Skeletal muscle tissue (tissue), 4 donors: Measurements from ENCODE around the gene SUSD6. TPM values are rescaled to one million over a fixed set of nuclear protein-coding genes. Genes with fewer than 3 reads are reported as not detected.

Experiments used
- H3K27ac ChIP-seq: one replicate; pipeline ENCODE4 v1.7.0; 2013; ENCODE audit warnings: mild to moderate bottlenecking, low read depth, low read length, inconsistent platforms
- H3K27me3 ChIP-seq, 3 donors: one replicate each; pipeline ENCODE4 v1.7.0; 2013; ENCODE audit warnings: low read length in 3 of 3; ENCODE audit not compliant: control insufficient read depth in 3 of 3, insufficient read depth in 3 of 3
- H3K36me3 ChIP-seq, 3 donors: one replicate each; pipeline ENCODE4 v1.7.0; 2013; ENCODE audit warnings: low read length in 3 of 3; ENCODE audit not compliant: control insufficient read depth in 3 of 3, insufficient read depth in 3 of 3
- H3K4me1 ChIP-seq, 3 donors: one replicate each; pipeline ENCODE4 v1.7.0; 2013; ENCODE audit warnings: low read length in 3 of 3, mild to moderate bottlenecking in 3 of 3; ENCODE audit not compliant: control insufficient read depth in 3 of 3, insufficient read depth in 3 of 3
- H3K4me3 ChIP-seq, 3 donors: one replicate each; pipeline ENCODE4 v1.7.0; 2013; ENCODE audit warnings: low read length in 3 of 3
- H3K9ac ChIP-seq, 3 donors: one replicate each; pipeline ENCODE4 v1.7.0; 2013; ENCODE audit warnings: low read length in 3 of 3, mild to moderate bottlenecking in 3 of 3, moderate library complexity in 2 of 3, low read depth in 1 of 3
- H3K9me3 ChIP-seq, 3 donors: one replicate each; pipeline ENCODE4 v1.7.0; 2013; ENCODE audit warnings: low read length in 3 of 3; ENCODE audit not compliant: control insufficient read depth in 3 of 3
- total RNA-seq: library from RNA; depleted of rRNA; stranded (reverse); fragments of >200 nt; gene quantifications from one replicate; pipeline ENCODE4 v1.2.3, GENCODE V29; 2014
- donor health status: Osteomylitis.

The SUSD6 gene
- total RNA-seq, 1 donor from 2014 or later, result 10.4 TPM

GRCh38 chr14:69675877-69676416 is 64.6 kb downstream of the SUSD6 start:
- no peaks in the 10 kb centered on the region for H3K36me3 ChIP-seq
- peaks cover 42 to 50% (median 49%) of the 10 kb centered on the region in 3 donors for H3K4me1 ChIP-seq
- H3K27ac ChIP-seq, result no peak overlapping the region
- H3K9me3 ChIP-seq, result no peaks in the 10 kb centered on the region
- H3K27me3 ChIP-seq, result no peaks in the 10 kb centered on the region
- H3K4me3 ChIP-seq, result no peak overlapping the region
- H3K9ac ChIP-seq, result no peak overlapping the region

GRCh38 chr14:69676723-69677122 is 65.3 kb downstream of the SUSD6 start:
- Histone ChIP-seq H3K36me3 (no peaks in the 10 kb centered on the region), H3K9me3 (no peaks in the 10 kb centered on the region), H3K4me1 (peaks cover 36 to 44% (median 43%) of the 10 kb centered on the region in 3 donors), H3K9ac (no peak overlapping the region), H3K27me3 (no peaks in the 10 kb centered on the region), H3K4me3 (no peak overlapping the region), H3K27ac (no peak overlapping the region)

DNA sequence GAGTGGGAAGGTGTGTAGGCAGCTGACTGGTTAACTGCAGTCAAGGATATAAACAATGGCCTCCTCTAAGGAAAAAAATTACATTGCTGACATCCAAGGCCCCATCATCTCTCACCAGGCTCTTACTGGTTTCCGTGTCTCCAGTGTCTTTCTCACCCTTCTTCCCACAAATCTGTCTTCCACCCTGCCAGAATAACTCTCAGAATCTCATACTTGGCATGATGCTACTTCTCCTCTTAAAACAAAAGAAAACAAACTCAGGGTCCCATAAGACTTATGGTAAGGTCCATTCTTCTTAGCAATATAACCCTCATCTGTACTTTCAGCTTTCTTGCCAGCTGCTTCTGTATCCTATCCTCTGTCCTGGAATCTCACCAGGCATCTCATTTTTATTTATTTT is 68.9 kb downstream of the SUSD6 start:
- H3K9me3 ChIP-seq, result no peaks in the 10 kb centered on the region
- no peak overlapping the region for H3K27ac ChIP-seq
- no peak overlapping the region for H3K4me3 ChIP-seq
- H3K4me1 ChIP-seq, result peaks cover 28 to 47% (median 35%) of the 10 kb centered on the region in 3 donors
- H3K9ac ChIP-seq, result no peak overlapping the region
- no peaks in the 10 kb centered on the region for H3K27me3 ChIP-seq
- H3K36me3 ChIP-seq, result no peaks in the 10 kb centered on the region

GRCh38 chr14:69682136-69682535 is 70.7 kb downstream of the SUSD6 start:
- H3K9ac ChIP-seq, result no peak overlapping the region
- H3K36me3 ChIP-seq, result no peaks in the 10 kb centered on the region
- no peak overlapping the region for H3K4me3 ChIP-seq
- no peaks in the 10 kb centered on the region for H3K27me3 ChIP-seq
- H3K9me3 ChIP-seq, result no peaks in the 10 kb centered on the region
- H3K4me1 ChIP-seq, result peaks cover 29 to 55% (median 42%) of the 10 kb centered on the region in 3 donors
- H3K27ac ChIP-seq, result no peak overlapping the region

DNA sequence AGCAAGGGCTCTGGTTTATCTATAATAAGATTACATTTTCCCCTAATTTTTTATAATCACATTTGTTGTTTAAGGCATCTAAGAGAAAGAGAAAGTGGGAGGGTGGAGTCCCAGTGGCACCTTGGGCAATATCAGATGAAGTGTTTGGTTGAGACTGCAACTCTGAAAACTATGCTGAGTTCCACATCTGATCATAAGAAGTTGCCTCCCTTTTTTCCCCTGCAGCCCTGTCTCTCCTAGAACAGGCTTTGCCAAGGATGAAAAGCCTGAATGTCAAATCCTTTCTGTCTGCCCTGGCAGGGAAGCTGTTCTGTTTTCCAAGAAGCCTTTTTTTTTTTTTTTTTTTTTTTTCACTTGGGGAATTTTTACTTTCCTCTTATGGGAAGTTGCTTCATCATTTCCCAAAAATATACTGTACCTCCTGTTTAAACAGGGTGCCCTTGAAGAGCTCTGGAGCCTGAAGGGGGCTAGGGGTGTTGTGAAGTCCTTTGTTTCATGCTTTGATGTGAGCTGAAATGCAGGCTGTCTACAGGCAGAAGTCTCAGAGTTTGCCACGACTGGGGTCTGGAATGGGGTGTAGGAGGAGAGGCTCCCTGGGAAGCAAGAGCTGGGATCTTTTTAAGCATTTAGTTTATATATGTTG is 71.3 kb downstream of the SUSD6 start:
- Histone ChIP-seq H3K4me3 (no peak overlapping the region), H3K9ac (no peak overlapping the region), H3K4me1 (peaks cover 29 to 55% (median 42%) of the 10 kb centered on the region in 3 donors), H3K27ac (peak overlapping the region; percentile 59), H3K9me3 (no peaks in the 10 kb centered on the region), H3K36me3 (no peaks in the 10 kb centered on the region), H3K27me3 (no peaks in the 10 kb centered on the region)

DNA sequence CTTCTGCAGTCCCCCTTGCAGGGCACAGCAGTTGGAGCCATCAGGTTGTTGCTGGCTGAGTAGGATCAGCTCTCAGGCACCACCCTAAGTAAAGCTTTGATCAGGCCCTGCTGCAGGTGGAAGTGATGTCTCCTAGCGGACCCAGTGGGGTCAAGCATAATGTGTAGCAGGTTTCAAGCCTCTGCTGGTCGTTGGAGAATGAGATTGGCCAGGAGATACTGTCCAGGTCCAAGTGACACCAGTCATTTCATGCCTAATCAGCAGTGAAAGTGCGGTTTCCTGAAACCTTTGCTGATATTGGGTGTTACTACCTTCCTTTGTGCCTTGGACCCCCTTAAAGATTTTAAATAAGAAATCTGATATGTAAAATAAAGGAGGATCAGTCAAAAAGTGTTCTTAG is 72.6 kb downstream of the SUSD6 start:
- no peak overlapping the region for H3K4me3 ChIP-seq
- no peak overlapping the region for H3K9ac ChIP-seq
- H3K9me3 ChIP-seq, result no peaks in the 10 kb centered on the region
- peaks cover 29 to 63% (median 42%) of the 10 kb centered on the region in 3 donors for H3K4me1 ChIP-seq
- no peaks in the 10 kb centered on the region for H3K36me3 ChIP-seq
- H3K27ac ChIP-seq, result no peak overlapping the region
- H3K27me3 ChIP-seq, result no peaks in the 10 kb centered on the region

DNA sequence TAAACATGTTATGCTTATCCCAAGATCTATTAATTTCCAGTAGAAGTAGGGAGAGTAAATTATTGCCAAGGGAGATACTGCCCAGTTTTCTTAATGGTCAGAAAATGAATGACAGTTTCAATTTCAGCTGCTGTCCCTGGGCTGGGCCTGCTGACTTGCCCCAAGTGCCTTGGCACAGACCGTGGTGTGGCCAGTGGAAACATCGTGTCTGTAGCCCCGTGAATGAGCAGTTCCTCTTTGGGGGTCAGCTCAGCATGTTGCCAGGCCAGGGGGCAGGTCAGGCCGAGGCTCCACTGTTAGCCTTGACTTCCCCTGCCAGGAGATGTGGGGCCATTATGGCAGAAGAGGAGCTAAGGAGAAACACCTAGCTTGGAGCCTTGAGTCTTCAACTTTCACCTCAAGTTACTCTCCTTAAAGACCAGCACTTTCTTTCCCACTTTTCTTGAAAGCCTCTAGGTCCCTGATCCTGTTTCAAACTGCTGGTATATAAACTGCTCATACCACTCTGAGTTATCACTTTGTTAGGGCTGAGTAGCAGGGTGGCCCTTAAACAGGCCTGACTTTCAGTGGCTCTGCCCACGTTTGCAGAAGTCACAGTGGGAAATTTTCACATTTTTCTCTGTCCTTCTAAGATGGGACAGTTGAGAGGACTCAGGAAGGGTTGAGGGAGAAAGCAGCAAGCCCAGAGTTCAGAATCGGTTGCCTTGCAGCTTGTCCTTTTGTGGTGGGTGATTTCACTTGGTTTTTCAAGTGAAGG is 73.2 kb downstream of the SUSD6 start:
- H3K4me1 ChIP-seq, result peaks cover 29 to 63% (median 42%) of the 10 kb centered on the region in 3 donors
- no peak overlapping the region for H3K9ac ChIP-seq
- no peaks in the 10 kb centered on the region for H3K9me3 ChIP-seq
- H3K4me3 ChIP-seq, result no peak overlapping the region
- no peaks in the 10 kb centered on the region for H3K27me3 ChIP-seq
- H3K27ac ChIP-seq, result peak overlapping the region; percentile 15
- H3K36me3 ChIP-seq, result no peaks in the 10 kb centered on the region

GRCh38 chr14:69685218-69685616 is 73.8 kb downstream of the SUSD6 start:
- Histone ChIP-seq H3K36me3 (no peaks in the 10 kb centered on the region), H3K27ac (peak overlapping the region; percentile 13), H3K4me1 (peaks cover 29 to 58% (median 38%) of the 10 kb centered on the region in 3 donors), H3K9me3 (no peaks in the 10 kb centered on the region), H3K27me3 (no peaks in the 10 kb centered on the region), H3K4me3 (no peak overlapping the region), H3K9ac (peak overlapping the region in 1 of 3 donors; percentile 27)

DNA sequence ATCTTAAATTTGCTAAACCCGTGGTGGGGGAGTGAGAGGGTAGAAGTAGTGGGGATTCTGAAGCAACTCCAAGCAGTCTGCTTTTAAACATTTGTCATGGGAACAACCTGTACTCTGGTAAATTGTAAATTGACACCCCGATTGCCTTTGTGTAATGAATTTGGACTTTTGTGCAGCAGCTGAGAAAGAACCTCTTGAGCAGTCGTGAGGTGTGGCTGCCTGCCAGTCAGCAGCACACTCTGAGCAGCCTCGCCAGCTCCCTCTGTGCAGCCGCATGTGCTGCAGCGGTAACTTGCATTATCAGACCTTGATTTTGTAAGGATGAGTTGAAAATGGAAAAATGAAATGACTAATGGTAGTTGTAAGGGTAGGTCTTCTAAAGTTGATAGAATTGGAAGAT is 74.3 kb downstream of the SUSD6 start:
- H3K27ac ChIP-seq, result no peak overlapping the region
- H3K4me1 ChIP-seq, result peaks cover 29 to 53% (median 36%) of the 10 kb centered on the region in 3 donors
- peak overlapping the region in 1 of 3 donors; percentile 17 for H3K4me3 ChIP-seq
- H3K9me3 ChIP-seq, result no peaks in the 10 kb centered on the region
- no peaks in the 10 kb centered on the region for H3K36me3 ChIP-seq
- H3K9ac ChIP-seq, result peak overlapping the region in 1 of 3 donors; percentile 27
- no peaks in the 10 kb centered on the region for H3K27me3 ChIP-seq
